CD4-positive, alpha-beta T cell treated with Interleukin-6 at 100 ng/mL for 8 hours (primary cell): Measurements from ENCODE around the gene ADI1.
"Not testable (repeated sequence)": the region's sequence is repeated elsewhere in the genome, so short reads cannot be mapped to it uniquely, and the experiment has no call there.

Source experiments
- DNase-seq: peaks from one replicate; pipeline ENCODE4 v3.0.0-alpha.2; 2020; ENCODE audit warnings: mixed read lengths, low spot score

Gene ADI1

GRCh38 chr2:3493615-3494007 is 25.7 kb downstream of the ADI1 start:
- DNase-seq = no peak

GRCh38 chr2:3492951-3493614 is 26.2 kb downstream of the ADI1 start:
- DNase-seq = no peak

GRCh38 chr2:3492475-3492787 is 26.9 kb downstream of the ADI1 start:
- DNase-seq = not testable (repeated sequence)

GRCh38 chr2:3491716-3492474 is 27.4 kb downstream of the ADI1 start:
- DNase-seq = no peak

- no peak for DNase-seq
These were observed 28.0 kb downstream of the ADI1 start for GRCh38 chr2:3491306-3491705.

GRCh38 chr2:3490191-3491170 is 28.9 kb downstream of the ADI1 start:
- DNase-seq = no peak

GRCh38 chr2:3489764-3490115 is 29.6 kb downstream of the ADI1 start:
- no peak for DNase-seq

- no peak for DNase-seq
These were observed 30.2 kb downstream of the ADI1 start for GRCh38 chr2:3488855-3489763.

GRCh38 chr2:3488061-3488531 is 31.2 kb downstream of the ADI1 start:
- DNase-seq = no peak

GRCh38 chr2:3487432-3487831 is 31.9 kb downstream of the ADI1 start:
- no peak for DNase-seq

GRCh38 chr2:3487028-3487425 is 32.3 kb downstream of the ADI1 start:
- DNase-seq = no peak

- DNase-seq = no peak
These were observed 33.0 kb downstream of the ADI1 start for GRCh38 chr2:3486047-3487027.

- no peak for DNase-seq
These were observed 34.2 kb downstream of the ADI1 start for GRCh38 chr2:3485166-3485565.

GRCh38 chr2:3483986-3484960 is 35.1 kb downstream of the ADI1 start:
- no peak for DNase-seq

GRCh38 chr2:3483227-3483985 is 35.9 kb downstream of the ADI1 start:
- no peak for DNase-seq

- no peak for DNase-seq
These were observed 36.9 kb downstream of the ADI1 start for GRCh38 chr2:3482363-3482821.

- DNase-seq = no peak
These were observed 37.5 kb downstream of the ADI1 start for GRCh38 chr2:3481736-3482362.

- no peak for DNase-seq
These were observed 38.3 kb downstream of the ADI1 start for GRCh38 chr2:3481011-3481400.
